ENCODE data around the gene COQ5. TPM values are rescaled to one million over a fixed set of nuclear protein-coding genes. Genes with fewer than 3 reads are reported as not detected.

The COQ5 gene
- polyA plus RNA-seq, 3 donors from 2014 or later = 39.7 to 51.8 (median 49.6) TPM

Other genes starting within 250 kb of the COQ5 start
- 10 to 100 TPM in 1 of 3 donors, not detected in 2; 70.0 TPM for gene RNU4-2, start 237.3 kb downstream of the COQ5 start, polyA plus RNA-seq
- not detected for gene RNU4-1, start 235.9 kb downstream of the COQ5 start, polyA plus RNA-seq
- 1 to 10 TPM in 2 of 3 donors, not detected in 1; 1.5 to 1.9 TPM for gene SIRT4, start 226.8 kb downstream of the COQ5 start, polyA plus RNA-seq
- gene PLA2G1B, start 201.4 kb downstream of the COQ5 start, polyA plus RNA-seq = under 1 TPM in 1 of 3 donors, not detected in 2; 0.76 TPM
- not detected for gene MSI1, start 160.0 kb downstream of the COQ5 start, polyA plus RNA-seq
- 1,000 to 10,000 TPM in 2 of 3 donors, 100 to 1,000 TPM in 1; 859 to 1,309 (median 1,192) TPM for gene COX6A1, start 91.0 kb downstream of the COQ5 start, polyA plus RNA-seq
- 10 to 100 TPM; 66.4 to 76.8 (median 69.2) TPM for gene TRIAP1, start 82.8 kb downstream of the COQ5 start, polyA plus RNA-seq
- 10 to 100 TPM in 2 of 3 donors, 1 to 10 TPM in 1; 8.3 to 26.7 (median 23.3) TPM for gene GATC, start 82.7 kb downstream of the COQ5 start, polyA plus RNA-seq
- 100 to 1,000 TPM; 221 to 292 (median 271) TPM for gene SRSF9, start 59.4 kb downstream of the COQ5 start, polyA plus RNA-seq
- gene DYNLL1, start 33.0 kb downstream of the COQ5 start, polyA plus RNA-seq = 100 to 1,000 TPM; 399 to 508 (median 457) TPM
- gene RNF10, start 5.2 kb upstream of the COQ5 start, polyA plus RNA-seq = 100 to 1,000 TPM in 1 of 3 donors, 10 to 100 TPM in 2; 60.3 to 154 (median 66.5) TPM
- gene POP5, start 52.2 kb upstream of the COQ5 start, polyA plus RNA-seq = 100 to 1,000 TPM in 2 of 3 donors, 10 to 100 TPM in 1; 86.2 to 110 (median 101) TPM
- not detected for gene CABP1, start 111.5 kb upstream of the COQ5 start, polyA plus RNA-seq
- gene MLEC, start 158.0 kb upstream of the COQ5 start, polyA plus RNA-seq = 100 to 1,000 TPM in 1 of 3 donors, 10 to 100 TPM in 2; 77.7 to 109 (median 81.6) TPM
- gene UNC119B, start 181.3 kb upstream of the COQ5 start, polyA plus RNA-seq = 1 to 10 TPM; 5.1 to 6.2 (median 5.8) TPM
- gene ACADS, start 196.7 kb upstream of the COQ5 start, polyA plus RNA-seq = 10 to 100 TPM; 27.1 to 48.3 (median 40.8) TPM

Measured in immature natural killer cell (primary cell).